Fibroblast of lung (primary cell): Measurements from ENCODE around the gene UBL3. TPM values are rescaled to one million over a fixed set of nuclear protein-coding genes. Genes with fewer than 3 reads are reported as not detected.
A peak's percentile ranks its signal among the peaks of the same experiment; 100 is the strongest.

Experiments
- DNase-seq, 2 donors: peaks; one replicate each; pipeline versions ENCODE4 v3.0.0 to v3.0.0-alpha.2; 2010; ENCODE audit warnings: low read depth in 2 of 2
- H2AFZ ChIP-seq: 2 replicates; pipeline ENCODE4 v1.5.1; 2012; ENCODE audit warnings: low read length, control low read depth, inconsistent platforms
- H3K27ac ChIP-seq: 2 replicates; pipeline ENCODE4 v1.5.1; 2011; ENCODE audit warnings: low read length, control low read depth; ENCODE audit not compliant: insufficient read depth
- H3K27me3 ChIP-seq: 2 replicates; pipeline ENCODE4 v1.5.1; 2011; ENCODE audit warnings: mild to moderate bottlenecking, low read length; ENCODE audit not compliant: control insufficient read depth, insufficient read depth
- H3K36me3 ChIP-seq: 2 replicates; pipeline ENCODE4 v1.5.1; 2011; ENCODE audit warnings: low read length; ENCODE audit not compliant: control insufficient read depth, insufficient read depth
- H3K4me1 ChIP-seq: 2 replicates; pipeline ENCODE4 v1.5.1; 2011; ENCODE audit warnings: low read length; ENCODE audit not compliant: control insufficient read depth, insufficient read depth; ENCODE audit errors: extremely low read depth
- H3K4me2 ChIP-seq: 2 replicates; pipeline ENCODE4 v1.5.1; 2011; ENCODE audit warnings: low read length, control low read depth; ENCODE audit not compliant: insufficient read depth; ENCODE audit errors: extremely low read depth
- H3K4me3 ChIP-seq, 4 experiments: fragments of 200-600 bp in 1 of 4; sonication (generic) in 1 of 4; replicated peaks in 1 of 4; 2 replicates each; pipeline ENCODE4 v1.5.1; 2011 to 2016; ENCODE audit warnings: low read length in 4 of 4, low read depth in 3 of 4, mild to moderate bottlenecking in 3 of 4, control low read depth in 2 of 4, inconsistent platforms in 1 of 4, mixed read lengths in 1 of 4; ENCODE audit not compliant: insufficient read depth in 1 of 4; ENCODE audit errors: control extremely low read depth in 1 of 4
- H3K79me2 ChIP-seq: 2 replicates; pipeline ENCODE4 v1.5.1; 2012; ENCODE audit warnings: mild to moderate bottlenecking, low read length, inconsistent platforms; ENCODE audit not compliant: control insufficient read depth, insufficient read depth
- H3K9ac ChIP-seq: 2 replicates; pipeline ENCODE4 v1.5.1; 2011; ENCODE audit warnings: mild to moderate bottlenecking, low read length, control low read depth; ENCODE audit not compliant: insufficient read depth
- H3K9me3 ChIP-seq: 2 replicates; pipeline ENCODE4 v1.5.1; 2012; ENCODE audit warnings: low read depth, low read length; ENCODE audit not compliant: control insufficient read depth, insufficient read depth
- H4K20me1 ChIP-seq: 2 replicates; pipeline ENCODE4 v1.5.1; 2011; ENCODE audit warnings: low read length; ENCODE audit not compliant: control insufficient read depth, insufficient read depth; ENCODE audit errors: extremely low read depth
- CTCF ChIP-seq, 2 donors: IDR thresholded peaks in 1 of 2; conservative IDR thresholded peaks in 1 of 2; 1 replicate in 1 of 2; 2 replicates in 1 of 2; pipeline ENCODE4 v1.5.1; 2011 to 2012; ENCODE audit warnings: low read length in 2 of 2, control low read depth in 1 of 2, inconsistent platforms in 1 of 2, low read depth in 1 of 2, mild to moderate bottlenecking in 1 of 2
- EZH2 ChIP-seq: IDR thresholded peaks from 2 replicates; pipeline ENCODE4 v1.5.1; 2012; ENCODE audit warnings: low read length, control low read depth, mild to moderate bottlenecking; ENCODE audit errors: missing control alignments
- polyA plus RNA-seq, 2 donors: library from polyadenylated mRNA; depleted of rRNA in 1 of 2; stranded (reverse) in 1 of 2; unstranded in 1 of 2; fragments of >200 nt; gene quantifications; 2 replicates each; pipeline ENCODE4 v1.2.1, GENCODE V29; 2011 to 2012; ENCODE audit warnings: missing spikeins in 1 of 2
- total RNA-seq: library from RNA; depleted of rRNA; stranded (reverse); fragments of >200 nt; gene quantifications from 2 replicates; pipeline ENCODE4 v1.2.1, GENCODE V29; 2014

Gene UBL3
- total and polyA plus RNA-seq, 2 donors (not counting 1 experiment from before 2014, with no cell fraction given) = 10.7 to 18.3 TPM

GRCh38 chr13:29847501-29847983 lies 2.9 kb downstream of the UBL3 start:
- Histone ChIP-seq H3K27me3 (no peaks in the 10 kb centered on the region), H2AFZ (peak overlapping the region; percentile 22), H3K36me3 (no peaks in the 10 kb centered on the region), H3K4me2 (peak overlapping the region; percentile 98), H3K4me3 (peak overlapping the region; percentile 56 to 88 (median 82)), H3K27ac (peak overlapping the region; percentile 64), H3K9me3 (no peaks in the 10 kb centered on the region), H3K79me2 (peaks cover 59% of the 10 kb centered on the region), H4K20me1 (no peaks in the 10 kb centered on the region), H3K4me1 (peaks cover 5% of the 10 kb centered on the region), H3K9ac (peak overlapping the region; percentile 67)
- no peak for TF ChIP-seq EZH2
- TF ChIP-seq CTCF (conservative IDR thresholded peaks at IDR 0.05 in 1 of 2, IDR thresholded peaks at IDR 0.05 in 1 of 2; ENCODE audit: low read depth in 1 of 2, low read length in 2 of 2) = no peak
- peak; percentile 59 to 64 for DNase-seq

- DNase-seq = no peak
- TF ChIP-seq CTCF (conservative IDR thresholded peaks at IDR 0.05 in 1 of 2, IDR thresholded peaks at IDR 0.05 in 1 of 2; ENCODE audit: low read depth in 1 of 2, low read length in 2 of 2) = no peak
- TF ChIP-seq EZH2 = no peak
- H3K79me2 ChIP-seq = peaks cover 62% of the 10 kb centered on the region
Observed at GRCh38 chr13:29846475-29847256, 3.8 kb downstream of the UBL3 start.

GRCh38 chr13:29845440-29846056 lies 4.9 kb downstream of the UBL3 start:
- no peak overlapping the region for H3K27ac ChIP-seq
- TF ChIP-seq CTCF (conservative IDR thresholded peaks at IDR 0.05 in 1 of 2, IDR thresholded peaks at IDR 0.05 in 1 of 2; ENCODE audit: low read depth in 1 of 2, low read length in 2 of 2) = peak in 1 of 2 donors; percentile 27
- no peak for TF ChIP-seq EZH2
- no peak overlapping the region for H2AFZ ChIP-seq
- no peaks in the 10 kb centered on the region for H3K9me3 ChIP-seq
- H3K4me1 ChIP-seq = peaks cover 3% of the 10 kb centered on the region
- H3K4me3 ChIP-seq = no peak overlapping the region
- H3K27me3 ChIP-seq = no peaks in the 10 kb centered on the region
- H4K20me1 ChIP-seq = no peaks in the 10 kb centered on the region
- DNase-seq = peak; percentile 27 to 57
- H3K79me2 ChIP-seq = peaks cover 64% of the 10 kb centered on the region
- no peak overlapping the region for H3K9ac ChIP-seq
- H3K4me2 ChIP-seq = peak overlapping the region; percentile 64
- H3K36me3 ChIP-seq = no peaks in the 10 kb centered on the region

More at GRCh38 chr13:29846475-29847256, 3.8 kb downstream of the UBL3 start:
- peak overlapping the region; percentile 30 for H3K9ac ChIP-seq
- H3K4me2 ChIP-seq = peak overlapping the region; percentile 98
- no peaks in the 10 kb centered on the region for H3K27me3 ChIP-seq
- no peaks in the 10 kb centered on the region for H4K20me1 ChIP-seq
- H2AFZ ChIP-seq = no peak overlapping the region
- peak overlapping the region; percentile 64 for H3K27ac ChIP-seq
- H3K4me3 ChIP-seq = peak overlapping the region; percentile 56 to 88 (median 82)
- H3K4me1 ChIP-seq = peaks cover 5% of the 10 kb centered on the region
- H3K9me3 ChIP-seq = no peaks in the 10 kb centered on the region
- H3K36me3 ChIP-seq = no peaks in the 10 kb centered on the region
